HG03103 (cell line): Measurements from ENCODE around the gene FBN3.
A peak's percentile ranks its signal among the peaks of the same experiment; 100 is the strongest.

Experiments used
- ATAC-seq: cut with Tn5 transposase; IDR thresholded peaks from one replicate; pipeline ENCODE4 v1.9.1; 2021; ENCODE audit warnings: low read depth; ENCODE audit not compliant: unreplicated experiment

Gene FBN3

DNA sequence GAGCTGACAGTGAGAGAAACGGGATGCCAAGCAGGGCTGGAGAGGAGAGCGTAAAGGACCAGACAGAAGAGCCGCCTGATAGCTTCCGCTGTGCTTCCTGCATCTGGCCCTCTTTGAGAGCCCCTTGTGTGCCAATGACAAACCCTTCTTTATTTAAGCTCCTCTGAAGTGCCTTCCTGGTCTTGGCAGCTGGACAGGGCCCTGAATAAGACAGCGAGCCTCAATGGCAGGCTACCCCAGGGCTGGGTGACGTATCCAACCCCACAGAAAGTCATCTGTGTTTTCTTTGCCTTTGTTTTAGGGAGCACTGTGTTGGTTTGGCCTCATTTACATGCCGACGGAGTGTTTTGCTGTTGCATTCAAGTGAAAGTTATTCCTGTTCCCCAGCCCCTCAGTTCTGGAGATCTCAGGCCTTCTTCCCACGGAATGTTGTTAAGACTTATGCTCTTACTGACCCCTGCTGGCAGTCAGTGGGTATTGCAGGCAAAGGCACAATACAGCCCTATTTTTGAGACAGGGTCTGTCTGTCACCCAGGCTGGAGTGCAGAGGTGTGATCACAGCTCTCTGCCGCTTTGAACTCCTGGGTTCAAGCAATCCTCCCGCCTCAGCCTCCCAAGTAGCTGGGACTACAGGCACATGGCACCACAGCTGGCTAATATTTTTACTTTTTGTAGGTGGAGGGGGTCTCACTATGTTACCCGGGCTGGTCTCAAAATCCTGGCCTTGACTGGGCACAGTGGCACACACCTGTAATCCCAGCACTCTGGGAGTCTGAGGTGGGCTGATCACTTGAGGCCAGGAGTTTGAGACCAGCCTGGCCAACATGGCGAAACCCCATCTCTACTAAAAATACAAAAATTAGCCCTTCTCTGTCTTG, 80.1 kb downstream of the FBN3 start:
- no peak for ATAC-seq

DNA sequence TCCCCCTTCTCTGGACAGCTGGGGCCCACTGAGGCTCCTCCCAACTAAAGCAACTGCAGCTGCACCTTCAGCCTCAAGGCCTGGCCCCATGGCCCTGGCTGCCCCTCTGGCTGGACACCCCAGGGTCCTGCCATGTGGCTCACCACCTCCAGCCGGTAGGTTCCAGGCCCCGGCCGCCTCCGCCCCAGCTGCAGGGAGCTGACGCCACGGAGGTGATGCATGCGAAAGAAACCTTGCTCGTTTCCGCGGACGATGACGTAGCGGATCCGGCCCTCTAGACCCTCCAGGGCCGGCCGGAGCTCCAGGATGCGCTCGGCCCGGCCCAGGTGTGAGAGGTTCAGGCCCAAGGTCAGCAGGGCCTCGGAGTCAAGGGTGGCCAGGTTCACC, 83.5 kb downstream of the FBN3 start:
- no peak for ATAC-seq

- no peak for ATAC-seq
Observed at GRCh38 chr19:8064911-8065874, 84.2 kb downstream of the FBN3 start.

- no peak for ATAC-seq
Observed at GRCh38 chr19:8057545-8058270, 91.7 kb downstream of the FBN3 start.

DNA sequence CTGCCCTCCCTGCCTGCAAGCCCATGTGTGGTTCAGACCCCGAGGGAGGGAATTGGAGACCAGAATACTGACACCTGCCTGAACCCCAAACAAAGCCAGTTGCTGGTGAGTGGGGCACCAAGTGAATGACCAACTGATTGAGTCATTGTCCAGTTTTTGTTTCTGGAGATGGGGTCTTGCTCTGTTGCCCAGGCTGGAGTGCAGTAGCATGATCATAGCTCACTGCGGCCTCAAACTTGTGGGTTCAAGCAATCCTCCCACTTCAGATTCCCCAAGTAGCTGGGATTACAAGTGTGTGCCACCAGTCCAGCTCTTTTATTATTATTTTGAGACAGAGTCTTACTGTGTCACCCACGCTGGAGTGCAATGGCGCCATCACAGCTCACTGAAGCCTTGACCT, 92.9 kb downstream of the FBN3 start:
- ATAC-seq: no peak

GRCh38 chr19:8054169-8054568, 95.2 kb downstream of the FBN3 start:
- no peak for ATAC-seq

GRCh38 chr19:8052464-8052859, 96.9 kb downstream of the FBN3 start, which contains the start of gene CCL25:
Gene CCL25, plus strand, starts transcription at chr19:8052760. Its CDS starts 290 bp downstream, at chr19:8053050.
- no peak for ATAC-seq

- ATAC-seq: peak; percentile 77
Observed at GRCh38 chr19:8050274-8051096, 98.9 kb downstream of the FBN3 start.

GRCh38 chr19:8046569-8047165, 102.7 kb downstream of the FBN3 start:
- no peak for ATAC-seq

DNA sequence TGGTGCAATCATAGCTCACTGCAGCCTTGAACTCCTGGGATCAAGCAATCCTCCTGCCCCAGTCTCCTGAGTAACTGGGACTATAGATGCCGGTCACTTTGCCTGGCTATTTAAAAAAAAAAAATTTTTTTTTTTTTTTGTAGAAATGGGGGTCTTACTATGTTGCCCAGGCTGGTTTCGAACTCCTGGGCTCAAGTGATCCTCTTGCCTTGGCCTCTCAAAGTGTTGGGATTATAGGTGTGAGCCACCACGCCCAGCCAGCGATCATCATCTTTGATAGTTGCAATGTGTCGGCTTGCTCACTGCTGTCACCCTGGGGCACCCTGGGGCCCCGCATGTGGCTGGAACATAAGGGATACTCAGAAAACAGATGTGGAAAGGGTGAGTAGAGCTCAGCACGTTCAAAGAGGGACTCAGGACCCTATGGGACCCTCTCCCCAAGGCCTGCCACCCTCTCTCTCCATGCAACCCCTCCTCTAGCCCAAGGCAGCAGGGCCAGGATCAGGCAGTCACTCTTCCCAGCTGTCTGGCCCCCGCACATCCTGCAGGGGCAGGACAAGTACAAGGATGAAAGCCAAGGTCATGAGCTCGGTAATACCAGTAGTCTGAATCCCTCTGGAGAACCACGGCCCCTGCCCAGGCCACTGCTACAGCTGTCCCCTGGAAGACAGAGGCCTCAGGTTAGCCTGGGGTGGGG, 103.4 kb downstream of the FBN3 start:
- ATAC-seq: no peak

DNA sequence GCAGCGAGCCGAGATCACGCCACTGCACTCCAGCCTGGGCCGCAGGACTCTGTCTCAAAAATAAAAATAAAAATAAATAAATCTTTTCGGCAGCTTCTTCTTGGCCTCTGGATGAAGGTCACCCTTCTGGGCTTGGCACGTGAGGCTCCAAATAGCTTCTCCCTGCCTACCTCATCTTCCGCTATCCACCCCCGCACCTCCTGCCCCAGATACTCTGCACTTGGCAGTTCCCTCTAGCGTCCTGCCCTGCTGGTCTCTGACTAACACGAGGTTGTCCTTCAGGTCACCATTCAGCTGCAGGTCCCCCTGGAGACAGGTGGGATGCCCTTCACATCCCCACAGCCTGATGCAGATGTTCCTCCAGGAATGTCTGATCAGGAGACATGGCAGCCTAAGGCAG, 105.4 kb downstream of the FBN3 start:
- ATAC-seq: no peak

GRCh38 chr19:8042900-8043299, 106.5 kb downstream of the FBN3 start:
- no peak for ATAC-seq

DNA sequence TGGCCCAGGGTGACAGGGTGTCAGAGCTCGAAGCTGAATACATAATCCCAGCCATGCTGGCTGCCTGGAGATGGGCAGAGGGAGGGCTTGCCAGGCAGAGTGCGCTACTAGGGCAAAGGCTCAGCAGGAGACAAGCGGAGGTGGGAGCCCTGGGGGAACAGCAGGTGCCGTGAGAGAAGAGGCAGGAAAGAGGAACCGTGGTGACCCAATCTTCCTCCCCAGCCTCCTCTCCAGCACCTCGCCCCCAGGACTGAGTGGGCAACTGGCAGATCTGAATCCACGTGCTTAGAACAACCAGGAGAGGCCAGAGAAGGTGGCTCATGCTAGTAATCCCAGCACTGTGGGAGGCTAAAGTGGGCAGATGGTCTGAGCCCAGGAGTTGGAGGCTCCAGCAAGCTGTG, 107.9 kb downstream of the FBN3 start:
- ATAC-seq: no peak

GRCh38 chr19:8039231-8039630, 110.2 kb downstream of the FBN3 start:
- ATAC-seq: no peak

GRCh38 chr19:8038815-8039214, 110.6 kb downstream of the FBN3 start:
- no peak for ATAC-seq

GRCh38 chr19:8036434-8037099, 112.8 kb downstream of the FBN3 start:
- no peak for ATAC-seq

DNA sequence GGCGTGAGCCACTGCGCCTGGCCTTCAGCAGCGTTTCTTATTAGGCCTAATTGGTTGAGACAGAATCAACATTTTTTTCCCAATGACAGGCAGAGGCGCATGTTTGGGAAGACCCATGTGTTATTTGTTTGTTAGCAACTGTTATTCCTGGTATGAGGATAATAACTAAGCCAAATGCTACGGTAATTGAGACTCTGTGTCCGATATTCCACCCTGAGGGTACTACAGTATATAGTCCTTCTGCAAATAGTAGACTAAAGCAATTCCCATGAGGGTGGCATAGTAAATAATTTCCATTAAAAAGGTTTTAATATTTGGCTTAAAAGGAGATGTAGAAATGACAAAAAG, 115.2 kb downstream of the FBN3 start:
- no peak for ATAC-seq
